Breast epithelium (tissue), 3 donors: ENCODE measurements around the gene CDH3.

Source experiments
- POLR2A ChIP-seq: fragments of 450-650 bp; IDR thresholded peaks from one replicate; pipeline ENCODE4 v1.6.1; 2016; ENCODE audit warnings: antibody characterized with exemption, mild to moderate bottlenecking, moderate library complexity
- POLR2AphosphoS5 ChIP-seq, 3 donors: sonication (generic); formaldehyde crosslinking; IDR thresholded peaks; one replicate each; pipeline ENCODE4 v1.6.1; 2017; ENCODE audit warnings: antibody characterized with exemption in 3 of 3
- TF ChIP-seq, protein P1 (sequence below), 3 donors: fragments of 450-650 bp; IDR thresholded peaks; one replicate each; pipeline ENCODE4 v1.5.1; 2016 to 2017; ENCODE audit warnings: antibody characterized with exemption in 3 of 3, mild to moderate bottlenecking in 3 of 3, moderate library complexity in 3 of 3

DNA sequence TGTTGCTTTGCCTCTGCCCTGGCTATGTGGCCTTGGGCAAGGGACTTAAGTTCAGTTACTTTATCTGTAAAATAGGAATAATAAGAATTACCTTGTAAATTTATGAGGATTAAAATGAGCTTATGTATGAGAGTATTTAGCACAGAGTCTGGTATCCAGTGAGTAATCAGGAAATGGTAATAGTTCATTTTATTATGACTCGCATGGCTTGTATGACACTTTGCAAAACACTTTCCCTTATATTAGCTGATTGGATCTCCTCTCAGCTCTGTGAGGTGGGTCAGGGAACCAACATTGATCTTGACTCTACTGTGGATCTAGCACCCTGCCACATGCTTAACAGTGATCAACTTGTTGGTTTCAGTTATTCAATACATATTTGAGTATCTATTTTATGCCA is 8.3 kb upstream of the CDH3 start:
- TF ChIP-seq, protein P1, sequence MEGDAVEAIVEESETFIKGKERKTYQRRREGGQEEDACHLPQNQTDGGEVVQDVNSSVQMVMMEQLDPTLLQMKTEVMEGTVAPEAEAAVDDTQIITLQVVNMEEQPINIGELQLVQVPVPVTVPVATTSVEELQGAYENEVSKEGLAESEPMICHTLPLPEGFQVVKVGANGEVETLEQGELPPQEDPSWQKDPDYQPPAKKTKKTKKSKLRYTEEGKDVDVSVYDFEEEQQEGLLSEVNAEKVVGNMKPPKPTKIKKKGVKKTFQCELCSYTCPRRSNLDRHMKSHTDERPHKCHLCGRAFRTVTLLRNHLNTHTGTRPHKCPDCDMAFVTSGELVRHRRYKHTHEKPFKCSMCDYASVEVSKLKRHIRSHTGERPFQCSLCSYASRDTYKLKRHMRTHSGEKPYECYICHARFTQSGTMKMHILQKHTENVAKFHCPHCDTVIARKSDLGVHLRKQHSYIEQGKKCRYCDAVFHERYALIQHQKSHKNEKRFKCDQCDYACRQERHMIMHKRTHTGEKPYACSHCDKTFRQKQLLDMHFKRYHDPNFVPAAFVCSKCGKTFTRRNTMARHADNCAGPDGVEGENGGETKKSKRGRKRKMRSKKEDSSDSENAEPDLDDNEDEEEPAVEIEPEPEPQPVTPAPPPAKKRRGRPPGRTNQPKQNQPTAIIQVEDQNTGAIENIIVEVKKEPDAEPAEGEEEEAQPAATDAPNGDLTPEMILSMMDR (IDR thresholded peaks at IDR 0.05): no peak
- TF ChIP-seq POLR2AphosphoS5 (IDR thresholded peaks at IDR 0.05) (no peak), POLR2A (no peak)
